Subcutaneous abdominal adipose tissue (tissue), 5 donors: ENCODE results near the gene S100A7A.
"Not testable (repeated sequence)": the region's sequence is repeated elsewhere in the genome, so short reads cannot be mapped to it uniquely, and the experiment has no call there.

Source experiments
- H3K27ac ChIP-seq: one replicate; pipeline ENCODE4 v1.7.0; 2013; ENCODE audit warnings: low read depth, mild to moderate bottlenecking, inconsistent platforms, low read length, moderate library complexity
- H3K27me3 ChIP-seq, 5 donors: one replicate each; pipeline ENCODE4 v1.7.0; 2013; ENCODE audit warnings: low read length in 5 of 5, inconsistent platforms in 1 of 5; ENCODE audit not compliant: control insufficient read depth in 5 of 5, insufficient read depth in 4 of 5
- H3K36me3 ChIP-seq, 5 donors: one replicate each; pipeline ENCODE4 v1.7.0; 2013; ENCODE audit warnings: low read length in 5 of 5; ENCODE audit not compliant: control insufficient read depth in 5 of 5, insufficient read depth in 5 of 5
- H3K4me1 ChIP-seq, 5 donors: one replicate each; pipeline ENCODE4 v1.7.0; 2013; ENCODE audit warnings: low read length in 5 of 5, mild to moderate bottlenecking in 3 of 5, moderate library complexity in 1 of 5; ENCODE audit not compliant: control insufficient read depth in 5 of 5, insufficient read depth in 5 of 5
- H3K4me3 ChIP-seq, 5 donors: one replicate each; pipeline ENCODE4 v1.7.0; 2013; ENCODE audit warnings: low read length in 5 of 5, low read depth in 1 of 5
- H3K9ac ChIP-seq, 5 donors: one replicate each; pipeline ENCODE4 v1.7.0; 2013; ENCODE audit warnings: low read length in 5 of 5, mild to moderate bottlenecking in 4 of 5, moderate library complexity in 3 of 5
- H3K9me3 ChIP-seq, 5 donors: one replicate each; pipeline ENCODE4 v1.7.0; 2013; ENCODE audit warnings: low read length in 5 of 5; ENCODE audit not compliant: control insufficient read depth in 5 of 5
- donor health status: healthy.
- donor health status: healthy.
- donor health status: healthy.
- donor health status: healthy.
- donor health status: healthy.

S100A7A gene

GRCh38 chr1:153418758-153419435 is 2.6 kb downstream of the S100A7A start:
- not testable (repeated sequence) for H3K27ac ChIP-seq, H3K9me3 ChIP-seq, H3K9ac ChIP-seq, H3K4me3 ChIP-seq, H3K27me3 ChIP-seq, H3K4me1 ChIP-seq, H3K36me3 ChIP-seq

- not testable (repeated sequence) for H3K27ac ChIP-seq, H3K9me3 ChIP-seq, H3K27me3 ChIP-seq, H3K36me3 ChIP-seq, H3K4me3 ChIP-seq, H3K9ac ChIP-seq, H3K4me1 ChIP-seq
Observed at GRCh38 chr1:153419436-153419793, 3.1 kb downstream of the S100A7A start.

GRCh38 chr1:153420306-153420705 is 4.0 kb downstream of the S100A7A start:
- Histone ChIP-seq H3K4me1 (no peaks in the 10 kb centered on the region), H3K9ac (no peak overlapping the region), H3K4me3 (no peak overlapping the region), H3K27me3 (peaks cover 0 to 6% (median 2%) of the 10 kb centered on the region in 5 donors), H3K27ac (no peak overlapping the region), H3K36me3 (no peaks in the 10 kb centered on the region), H3K9me3 (no peaks in the 10 kb centered on the region)

GRCh38 chr1:153422450-153423068 is 6.2 kb downstream of the S100A7A start:
- Histone ChIP-seq H3K9me3 (no peaks in the 10 kb centered on the region), H3K36me3 (no peaks in the 10 kb centered on the region), H3K27ac (no peak overlapping the region), H3K4me1 (no peaks in the 10 kb centered on the region), H3K4me3 (no peak overlapping the region), H3K9ac (no peak overlapping the region), H3K27me3 (peaks cover 0 to 6% (median 2%) of the 10 kb centered on the region in 5 donors)

- H3K4me3 ChIP-seq, result no peak overlapping the region
- no peaks in the 10 kb centered on the region for H3K4me1 ChIP-seq
- H3K36me3 ChIP-seq, result no peaks in the 10 kb centered on the region
- H3K27me3 ChIP-seq, result peaks cover 0 to 14% (median 4%) of the 10 kb centered on the region in 5 donors
- H3K9me3 ChIP-seq, result no peaks in the 10 kb centered on the region
- H3K9ac ChIP-seq, result no peak overlapping the region
- no peak overlapping the region for H3K27ac ChIP-seq
Observed at GRCh38 chr1:153426809-153427208, 10.5 kb downstream of the S100A7A start.

GRCh38 chr1:153428073-153428638 is 11.8 kb downstream of the S100A7A start:
- no peaks in the 10 kb centered on the region for H3K9me3 ChIP-seq
- H3K27me3 ChIP-seq, result peaks cover 0 to 16% (median 4%) of the 10 kb centered on the region in 5 donors
- H3K27ac ChIP-seq, result no peak overlapping the region
- H3K4me1 ChIP-seq, result no peaks in the 10 kb centered on the region
- no peak overlapping the region for H3K9ac ChIP-seq
- no peak overlapping the region for H3K4me3 ChIP-seq
- no peaks in the 10 kb centered on the region for H3K36me3 ChIP-seq

- H3K27ac ChIP-seq, result no peak overlapping the region
- peaks cover 0 to 20% (median 4%) of the 10 kb centered on the region in 5 donors for H3K27me3 ChIP-seq
- H3K9ac ChIP-seq, result no peak overlapping the region
- H3K9me3 ChIP-seq, result no peaks in the 10 kb centered on the region
- H3K4me1 ChIP-seq, result no peaks in the 10 kb centered on the region
- H3K4me3 ChIP-seq, result no peak overlapping the region
- no peaks in the 10 kb centered on the region for H3K36me3 ChIP-seq
Observed at GRCh38 chr1:153428791-153429190, 12.5 kb downstream of the S100A7A start.

GRCh38 chr1:153429266-153430165 is 13.2 kb downstream of the S100A7A start:
- Histone ChIP-seq H3K27ac (no peak overlapping the region), H3K4me1 (no peaks in the 10 kb centered on the region), H3K9me3 (no peaks in the 10 kb centered on the region), H3K27me3 (peaks cover 0 to 20% (median 4%) of the 10 kb centered on the region in 5 donors), H3K9ac (no peak overlapping the region), H3K36me3 (no peaks in the 10 kb centered on the region), H3K4me3 (no peak overlapping the region)

- H3K27me3 ChIP-seq, result peaks cover 0 to 24% (median 4%) of the 10 kb centered on the region in 5 donors
- H3K27ac ChIP-seq, result no peak overlapping the region
- no peaks in the 10 kb centered on the region for H3K4me1 ChIP-seq
- no peak overlapping the region for H3K9ac ChIP-seq
- no peak overlapping the region for H3K4me3 ChIP-seq
- H3K36me3 ChIP-seq, result no peaks in the 10 kb centered on the region
- H3K9me3 ChIP-seq, result no peaks in the 10 kb centered on the region
Observed at GRCh38 chr1:153430166-153430553, 13.8 kb downstream of the S100A7A start.

- H3K9me3 ChIP-seq, result no peaks in the 10 kb centered on the region
- no peak overlapping the region for H3K4me3 ChIP-seq
- H3K4me1 ChIP-seq, result no peaks in the 10 kb centered on the region
- no peak overlapping the region for H3K27ac ChIP-seq
- H3K9ac ChIP-seq, result no peak overlapping the region
- no peaks in the 10 kb centered on the region for H3K36me3 ChIP-seq
- peaks cover 0 to 25% (median 4%) of the 10 kb centered on the region in 5 donors for H3K27me3 ChIP-seq
Observed at GRCh38 chr1:153430561-153430960, 14.2 kb downstream of the S100A7A start.
